Heart left ventricle (tissue), 13 donors: ENCODE data around the gene PCIF1.

Experiments used
- CTCF ChIP-seq, 12 donors: fragments of 200-600 bp; sonication (generic) in 4 of 12; IDR thresholded peaks; one replicate each; pipeline versions ENCODE4 v1.5.0 to v1.8.0; 2018 to 2022; ENCODE audit warnings: antibody characterized with exemption in 12 of 12, mild to moderate bottlenecking in 5 of 12
- POLR2A ChIP-seq, 2 donors: fragments of 450-650 bp; IDR thresholded peaks; one replicate each; pipeline ENCODE4 v1.6.1; 2017; ENCODE audit warnings: antibody characterized with exemption in 2 of 2, mild to moderate bottlenecking in 2 of 2, moderate library complexity in 2 of 2
- donor health status: ischemic (EF 13 %, LVEDD 7.1; RV severe dilation, severe dysfunction).
- donor health status: DM: no; HTN: yes; CAD: no.
- donor health status: DM: no; HTN: no; CAD: no.
- donor health status: ischemic (EF 25% LVEDD 6.9; RV normal size, moderate dysfunction).
- donor health status: ischemic (EF 25% LVEDD 5.7; RV mildly dilated, moderate dysfunction).
- donor health status: ischemic (EF 35%, LVEDD 5.7; RV mildly dilated, moderate dysfunction).
- donor health status: nonischemic (EF 11% LVEDD 7.7; RV severe dilation, severe dysfunction).
- donor health status: DM: yes; HTN: yes; CAD: no.
- donor health status: PGD.
- donor health status: ischemic (EF 29% LVEDD 5.4; RV normal size, mild dysfunction).
- donor health status: nonischemic (EF 23%, LVEDD 6.1; RV moderate dilation, normal function).

GRCh38 chr20:45925821-45926506 lies 8.5 kb upstream of the PCIF1 start:
- TF ChIP-seq CTCF (IDR thresholded peaks at IDR 0.05) (no peak), POLR2A (IDR thresholded peaks at IDR 0.05) (no peak)
